Cerebellar nuclear complex (tissue), 1 donor: ENCODE results near the gene MACF1.

Source experiments
- DNase-seq, 2 experiments: peaks; one replicate each; lab custom pipeline; 2025; lab: John Stamatoyannopoulos, UW

MACF1 gene

DNA sequence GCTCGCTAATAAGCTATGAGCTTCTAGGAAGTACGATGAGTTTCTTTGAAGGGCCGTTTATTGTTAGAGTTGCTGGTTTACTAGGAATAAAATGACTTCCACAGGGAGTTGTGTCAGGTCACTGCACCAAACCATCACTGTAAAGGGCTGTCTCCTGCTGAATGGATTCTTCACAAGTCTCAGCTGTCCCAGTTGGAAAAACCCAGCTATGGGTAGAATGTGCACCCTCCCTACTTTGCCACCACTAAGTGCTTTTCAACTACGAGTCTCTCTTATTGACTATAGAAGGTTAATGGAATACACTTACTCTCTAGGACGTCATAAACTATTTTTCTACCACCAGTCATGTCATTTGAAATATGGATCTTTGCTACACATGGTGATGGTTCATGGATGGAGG is 192.2 kb downstream of the MACF1 start:
- DNase-seq = no peak

- no peak for DNase-seq
Observed at GRCh38 chr1:39397487-39397886, 193.0 kb downstream of the MACF1 start.

GRCh38 chr1:39398278-39399021 is 194.0 kb downstream of the MACF1 start:
- no peak for DNase-seq

- DNase-seq = no peak
Observed at GRCh38 chr1:39401106-39401505, 196.6 kb downstream of the MACF1 start.

- DNase-seq = no peak
Observed at GRCh38 chr1:39404876-39405275, 200.4 kb downstream of the MACF1 start.

DNA sequence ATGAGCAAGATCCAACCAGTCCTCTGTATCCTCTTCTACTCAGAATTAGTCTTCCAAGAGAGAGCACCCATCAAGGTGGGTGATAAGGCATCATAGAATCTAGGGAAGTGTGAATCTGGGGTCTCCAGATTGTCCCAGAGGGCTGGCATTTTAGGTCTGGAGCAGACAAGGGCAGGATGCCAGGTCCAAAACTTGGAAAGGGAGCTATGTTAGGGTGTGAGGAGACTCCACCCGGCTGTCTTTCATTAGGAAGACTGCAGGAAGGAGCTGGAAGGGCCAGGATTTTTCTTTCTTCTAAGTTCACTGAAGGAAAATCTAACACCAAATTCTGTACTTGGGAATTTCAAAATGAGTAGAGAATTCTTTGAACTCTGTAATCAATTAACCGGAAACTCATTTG is 200.9 kb downstream of the MACF1 start:
- DNase-seq = no peak

GRCh38 chr1:39406533-39407450 is 202.3 kb downstream of the MACF1 start:
- DNase-seq = no peak

GRCh38 chr1:39407510-39407895 is 203.0 kb downstream of the MACF1 start:
- DNase-seq = no peak

- DNase-seq = no peak
Observed at GRCh38 chr1:39407896-39408640, 203.6 kb downstream of the MACF1 start.

DNA sequence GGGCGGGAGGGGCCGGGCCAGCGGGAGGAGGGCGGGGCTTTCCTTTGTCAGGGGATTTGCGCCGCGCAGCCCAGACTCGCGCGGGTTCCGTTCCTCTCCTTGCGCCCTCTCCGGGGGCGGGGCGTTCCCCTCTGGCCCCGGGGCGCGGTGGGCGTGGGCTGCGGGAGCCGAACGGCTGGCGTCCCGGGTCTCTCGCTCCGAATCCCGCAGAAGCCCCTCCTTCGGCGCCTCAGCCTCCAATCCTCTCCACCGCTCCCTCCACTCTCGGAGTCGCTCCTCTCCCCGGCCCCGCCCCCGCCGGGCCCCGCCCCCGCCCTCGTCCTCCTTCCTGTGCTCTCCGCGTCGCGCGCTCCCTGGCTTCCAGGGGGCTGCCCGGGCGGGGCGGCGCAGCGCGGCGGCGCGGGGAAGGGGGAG is 204.2 kb downstream of the MACF1 start:
- DNase-seq = peak; percentile 49 to 74

GRCh38 chr1:39409055-39409816 is 204.7 kb downstream of the MACF1 start:
- no peak for DNase-seq

GRCh38 chr1:39410915-39411436 is 206.5 kb downstream of the MACF1 start:
- no peak for DNase-seq

DNA sequence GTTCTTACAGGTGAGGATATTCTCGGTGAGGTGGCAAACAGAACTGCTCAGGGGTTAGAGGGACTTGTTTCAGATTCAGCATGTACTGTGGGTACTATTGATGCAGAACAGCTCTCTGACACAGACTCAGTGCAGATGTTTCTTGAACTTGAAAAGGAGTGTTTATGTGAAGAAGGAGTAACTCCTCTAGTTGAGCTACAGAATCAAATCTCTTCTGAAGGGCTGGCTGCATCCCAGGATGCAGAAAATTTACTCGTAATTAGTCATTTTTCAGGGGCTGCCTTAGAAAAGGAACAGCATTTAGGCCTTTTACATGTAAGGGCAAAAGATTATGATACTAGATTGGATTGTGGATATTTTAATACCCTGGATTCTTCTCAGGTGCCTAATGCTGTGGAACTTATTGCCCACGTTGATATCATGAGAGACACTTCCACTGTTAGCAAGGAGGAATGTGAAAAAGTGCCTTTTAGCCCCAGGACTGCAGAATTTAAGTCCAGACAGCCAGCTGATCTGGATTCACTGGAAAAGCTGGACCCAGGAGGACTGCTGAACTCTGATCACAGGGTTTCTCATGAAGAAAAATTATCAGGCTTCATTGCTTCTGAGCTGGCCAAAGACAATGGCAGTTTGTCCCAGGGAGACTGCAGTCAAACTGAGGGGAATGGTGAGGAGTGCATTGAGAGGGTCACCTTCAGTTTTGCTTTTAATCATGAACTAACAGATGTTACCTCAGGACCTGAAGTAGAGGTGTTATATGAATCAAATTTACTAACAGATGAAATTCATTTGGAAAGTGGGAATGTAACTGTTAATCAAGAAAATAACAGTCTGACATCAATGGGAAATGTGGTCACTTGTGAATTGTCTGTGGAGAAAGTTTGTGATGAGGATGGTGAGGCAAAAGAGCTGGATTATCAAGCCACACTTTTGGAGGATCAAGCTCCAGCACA is 207.3 kb downstream of the MACF1 start:
- no peak for DNase-seq

- DNase-seq = no peak
Observed at GRCh38 chr1:39412892-39413291, 208.4 kb downstream of the MACF1 start.

DNA sequence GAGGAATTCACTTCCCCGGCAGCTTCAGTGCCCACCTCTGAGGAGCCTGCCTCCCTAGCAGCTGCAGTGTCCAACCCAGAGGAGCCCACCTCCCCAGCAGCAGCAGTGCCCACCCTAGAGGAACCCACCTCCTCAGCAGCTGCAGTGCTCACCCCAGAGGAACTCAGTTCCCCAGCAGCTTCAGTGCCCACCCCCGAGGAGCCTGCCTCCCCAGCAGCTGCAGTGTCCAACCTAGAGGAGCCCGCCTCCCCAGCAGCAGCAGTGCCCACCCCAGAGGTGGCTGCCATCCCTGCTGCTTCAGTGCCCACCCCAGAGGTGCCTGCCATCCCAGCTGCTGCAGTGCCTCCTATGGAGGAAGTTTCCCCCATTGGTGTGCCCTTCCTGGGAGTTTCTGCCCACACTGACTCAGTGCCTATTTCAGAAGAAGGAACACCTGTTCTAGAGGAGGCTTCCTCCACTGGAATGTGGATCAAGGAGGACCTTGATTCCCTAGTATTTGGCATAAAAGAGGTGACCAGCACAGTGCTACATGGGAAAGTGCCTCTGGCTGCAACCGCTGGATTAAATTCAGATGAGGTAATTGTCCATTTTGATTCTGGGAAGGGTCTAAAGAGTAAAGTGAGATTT is 209.5 kb downstream of the MACF1 start:
- no peak for DNase-seq

DNA sequence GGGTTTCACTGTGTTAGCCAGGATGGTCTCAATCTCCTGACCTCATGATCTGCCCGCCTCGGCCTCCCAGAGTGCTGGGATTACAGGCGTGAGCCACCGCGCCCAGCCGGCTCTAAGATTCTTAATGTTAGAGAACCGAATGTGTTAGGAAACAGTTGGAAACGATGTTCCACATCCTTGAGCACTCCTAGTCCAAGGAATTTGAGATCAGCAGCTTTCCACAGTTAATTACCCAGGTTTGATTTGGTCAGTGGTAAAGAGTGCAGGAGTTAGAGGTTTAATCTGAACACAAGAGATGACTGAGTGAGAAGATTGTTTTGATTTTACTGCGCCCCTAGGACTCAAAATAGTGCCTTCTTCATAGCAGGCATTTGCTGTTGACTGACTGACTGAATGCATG is 211.1 kb downstream of the MACF1 start:
- DNase-seq = no peak

DNA sequence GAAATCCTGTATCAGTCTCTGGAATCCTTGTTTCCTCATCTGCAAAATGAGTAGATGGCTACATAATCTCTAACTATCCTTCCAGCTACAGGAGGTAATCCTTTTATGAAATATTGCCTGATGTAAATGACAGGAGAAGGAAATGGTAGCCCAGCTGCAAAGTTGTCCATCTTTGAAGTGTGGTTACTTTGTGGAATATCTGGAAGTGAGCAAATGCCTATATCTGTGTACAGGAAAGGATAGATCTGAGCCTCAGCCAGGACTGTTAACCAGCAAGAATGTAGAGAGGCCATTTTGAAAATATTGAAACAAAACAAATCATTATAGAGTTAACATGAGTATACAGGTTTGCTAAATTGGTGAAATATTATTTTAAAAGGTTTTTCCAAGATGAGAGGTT is 212.1 kb downstream of the MACF1 start:
- no peak for DNase-seq

DNA sequence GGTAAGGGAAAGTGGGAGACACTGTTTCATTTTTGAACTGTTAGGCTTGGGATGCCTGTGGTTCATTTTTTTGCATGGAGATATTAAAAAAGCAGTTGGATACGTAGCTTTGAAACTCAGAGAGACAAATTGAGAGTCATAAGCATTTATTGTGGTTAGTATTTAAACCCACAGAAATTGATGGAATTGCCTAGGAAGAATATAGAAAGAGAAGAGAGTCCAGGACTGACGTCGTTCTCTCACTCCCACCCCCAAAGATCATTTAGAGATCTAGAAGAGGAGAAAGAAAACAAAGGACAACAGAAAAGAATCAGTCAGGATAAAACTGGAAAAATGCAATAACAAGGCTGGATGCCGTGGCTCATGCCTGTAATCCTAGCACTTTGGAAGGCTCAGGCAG is 213.7 kb downstream of the MACF1 start:
- no peak for DNase-seq

GRCh38 chr1:39420493-39420892 is 216.0 kb downstream of the MACF1 start:
- DNase-seq = no peak

- no peak for DNase-seq
Observed at GRCh38 chr1:39422614-39423013, 218.1 kb downstream of the MACF1 start.
